ENCODE results near the gene DBNDD1. TPM values are rescaled to one million over a fixed set of nuclear protein-coding genes. Genes with fewer than 3 reads are reported as not detected.

Gene DBNDD1
- total RNA-seq, 1 experiment from 2014 or later = 60.2 TPM

DNA sequence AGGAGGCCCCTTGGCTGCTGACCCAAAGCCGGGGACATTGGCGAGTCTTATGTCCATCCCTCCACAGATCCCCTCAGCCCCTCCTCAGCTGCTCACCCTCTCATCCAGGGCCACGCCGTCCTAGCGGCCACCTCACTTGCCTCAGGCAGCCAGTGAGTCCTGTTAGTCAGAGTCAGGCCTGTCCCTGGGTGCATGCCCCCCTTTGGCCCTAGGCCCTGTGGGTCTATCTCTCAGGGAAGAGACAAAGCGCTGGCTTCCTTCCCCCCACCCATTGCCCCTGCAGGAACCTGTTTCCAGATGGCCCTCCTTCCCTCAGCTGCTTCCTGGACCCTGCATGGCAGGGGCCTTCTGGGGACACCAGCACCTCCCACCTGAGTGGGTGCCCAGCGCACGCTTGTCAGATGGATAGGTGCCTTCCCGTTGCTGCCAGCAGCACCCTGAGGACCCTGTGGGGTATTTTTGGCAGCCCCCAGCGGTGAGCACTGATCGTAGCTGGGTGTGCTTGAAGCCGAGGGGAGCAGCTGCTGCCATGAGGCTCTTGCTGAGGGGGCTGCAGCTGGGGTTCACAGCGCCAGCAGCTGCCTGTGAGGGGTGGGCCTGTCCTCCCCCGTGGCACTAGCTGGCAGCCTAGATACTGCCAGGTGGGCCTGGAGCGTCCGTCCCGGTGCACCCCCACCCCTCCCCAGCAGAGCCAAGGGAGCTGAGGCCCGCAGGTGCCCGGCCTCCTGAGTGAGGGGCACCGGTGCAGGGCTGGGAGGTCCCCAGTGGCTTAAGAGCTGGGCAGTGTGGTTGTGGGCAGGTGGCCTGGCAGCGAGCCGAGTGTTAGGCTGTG lies 8.4 kb downstream of the DBNDD1 start:
- no peaks in the 10 kb centered on the region for H3K9me3 ChIP-seq (ENCODE audit: control insufficient read depth in 1 of 2, insufficient read depth in 1 of 2, low read depth in 1 of 2, low read length in 2 of 2)
- ChIA-PET RAD21 (ENCODE audit: low non-redundant PET in 1 of 2, low total read pairs in 2 of 2, uncharacterized antibody in 2 of 2, unreplicated experiment in 2 of 2) (no interaction called here), CTCF (interaction anchor here (1.1 kb wide), 1 partner anchor 11 kb away, joined by 3 read pairs; no protein-coding TSS in a partner anchor), POLR2A (no interaction called here)
- no peak for ATAC-seq
- no peaks in the 10 kb centered on the region for H4K20me1 ChIP-seq (ENCODE audit: insufficient read depth)
- H3K27ac ChIP-seq (ENCODE audit: low read depth, low read length) = no peak overlapping the region
- no peak overlapping the region for H2AFZ ChIP-seq (ENCODE audit: low read depth, low read length, poor library complexity, severe bottlenecking)
- intact Hi-C loops (cut with micrococcal nuclease) = no loop called here
- peaks cover 6 to 11% of the 10 kb centered on the region in 2 experiments; a peak in 1 of 4 replicates for H3K36me3 ChIP-seq (ENCODE audit: control insufficient read depth in 1 of 2, insufficient read depth in 2 of 2, low read length in 2 of 2)
- no peak for DNase-seq (ENCODE audit: low read depth, low spot score)
- no peaks in the 10 kb centered on the region for H3K27me3 ChIP-seq (ENCODE audit: insufficient read depth, low read length)
- no peak overlapping the region for H3K4me2 ChIP-seq (ENCODE audit: low read length)
- peaks cover 2% of the 10 kb centered on the region; the same call in 1 of the 2 replicates for H3K79me2 ChIP-seq (ENCODE audit: insufficient read depth, low read length)
- no peaks in the 10 kb centered on the region for H3K9me2 ChIP-seq (ENCODE audit: insufficient read depth)
- peaks cover 0 to 10% of the 10 kb centered on the region in 2 experiments; a peak in 1 of 4 replicates for H3K4me1 ChIP-seq (ENCODE audit: control insufficient read depth in 1 of 2, insufficient read depth in 2 of 2, low read length in 2 of 2)
- BruUV-seq (replicated peaks) = no TSS peak
- no peak overlapping the region for H3K4me3 ChIP-seq (replicated peaks in 1 of 2; ENCODE audit: low read depth in 1 of 2, low read length in 2 of 2)
- no peak for TF ChIP-seq TCF7L2 (IDR thresholded peaks at IDR 0.05; ENCODE audit: borderline replicate concordance, extremely low read depth, insufficient read depth, insufficient read length)
- TF ChIP-seq, protein P1, sequence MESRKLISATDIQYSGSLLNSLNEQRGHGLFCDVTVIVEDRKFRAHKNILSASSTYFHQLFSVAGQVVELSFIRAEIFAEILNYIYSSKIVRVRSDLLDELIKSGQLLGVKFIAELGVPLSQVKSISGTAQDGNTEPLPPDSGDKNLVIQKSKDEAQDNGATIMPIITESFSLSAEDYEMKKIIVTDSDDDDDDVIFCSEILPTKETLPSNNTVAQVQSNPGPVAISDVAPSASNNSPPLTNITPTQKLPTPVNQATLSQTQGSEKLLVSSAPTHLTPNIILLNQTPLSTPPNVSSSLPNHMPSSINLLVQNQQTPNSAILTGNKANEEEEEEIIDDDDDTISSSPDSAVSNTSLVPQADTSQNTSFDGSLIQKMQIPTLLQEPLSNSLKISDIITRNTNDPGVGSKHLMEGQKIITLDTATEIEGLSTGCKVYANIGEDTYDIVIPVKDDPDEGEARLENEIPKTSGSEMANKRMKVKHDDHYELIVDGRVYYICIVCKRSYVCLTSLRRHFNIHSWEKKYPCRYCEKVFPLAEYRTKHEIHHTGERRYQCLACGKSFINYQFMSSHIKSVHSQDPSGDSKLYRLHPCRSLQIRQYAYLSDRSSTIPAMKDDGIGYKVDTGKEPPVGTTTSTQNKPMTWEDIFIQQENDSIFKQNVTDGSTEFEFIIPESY (IDR thresholded peaks at IDR 0.05; ENCODE audit: extremely low read depth, insufficient replicate concordance, low read length) = no peak
- no peak for TF ChIP-seq CEBPB (IDR thresholded peaks at IDR 0.05; ENCODE audit: low read depth)
- no peak overlapping the region for H3K9ac ChIP-seq (ENCODE audit: low read length)
